MCF 10A (cell line): ENCODE measurements around the gene SON. TPM values are rescaled to one million over a fixed set of nuclear protein-coding genes. Genes with fewer than 3 reads are reported as not detected.

Experiments used
- BruUV-seq: library from RNA; stranded (reverse); fragments of 400-500 nt; replicated peaks from 2 replicates; lab custom pipeline; 2021; lab: Mats Ljungman, UMichigan
- CTCF ChIA-PET: fragments of 300-600 bp; sonication (Branson Sonifier 250); formaldehyde crosslinking; extraction: SDS; loops from one replicate; lab custom pipeline; 2021; ENCODE audit warnings: antibody characterized with exemption, inconsistent platforms; lab: Yijun Ruan, JAX
- POLR2A ChIA-PET: fragments of 300-600, 350-650 bp; sonication (Branson Sonifier 250); formaldehyde crosslinking; extraction: SDS; loops from one replicate; lab custom pipeline; 2020; ENCODE audit warnings: antibody characterized with exemption, inconsistent platforms; lab: Yijun Ruan, JAX
- DNase-seq: peaks from one replicate; pipeline ENCODE4 v3.0.0-alpha.2; 2018; ENCODE audit not compliant: unreplicated experiment
- H3K27ac Mint-ChIP-seq: one replicate; pipeline ENCODE4 v1.8.0; 2022; ENCODE audit warnings: mild to moderate bottlenecking, low read depth, mixed read lengths; ENCODE audit not compliant: unreplicated experiment
- H3K27me3 Mint-ChIP-seq: one replicate; pipeline ENCODE4 v1.8.0; 2022; ENCODE audit warnings: mixed read lengths; ENCODE audit not compliant: insufficient read depth, unreplicated experiment
- H3K36me3 Mint-ChIP-seq: one replicate; pipeline ENCODE4 v1.8.0; 2022; ENCODE audit warnings: mild to moderate bottlenecking, moderate library complexity, mixed read lengths; ENCODE audit not compliant: insufficient read depth, unreplicated experiment
- H3K4me1 Mint-ChIP-seq: one replicate; pipeline ENCODE4 v1.8.0; 2022; ENCODE audit warnings: mixed read lengths; ENCODE audit not compliant: insufficient read depth, unreplicated experiment
- H3K4me3 Mint-ChIP-seq: one replicate; pipeline ENCODE4 v1.8.0; 2022; ENCODE audit warnings: mild to moderate bottlenecking, moderate library complexity, mixed read lengths; ENCODE audit not compliant: unreplicated experiment
- H3K9me3 Mint-ChIP-seq: one replicate; pipeline ENCODE4 v1.8.0; 2022; ENCODE audit warnings: mixed read lengths; ENCODE audit not compliant: unreplicated experiment
- CTCF ChIP-seq: fragments of 200-600 bp; IDR thresholded peaks from one replicate; pipeline ENCODE4 v1.8.0; 2022; ENCODE audit warnings: antibody characterized with exemption, mild to moderate bottlenecking; ENCODE audit not compliant: unreplicated experiment
- intact Hi-C: fragments of 100-400 bp; cut with micrococcal nuclease; formaldehyde crosslinking; loops from 2 replicates; pipeline ENCODE4 v1.14.1; 2022
- total RNA-seq: library from RNA; stranded (reverse); gene quantifications from 2 replicates; pipeline ENCODE4 v1.2.3, GENCODE V29; 2022

SON gene
- total RNA-seq, 1 experiment from 2014 or later, result 289 TPM

- H3K36me3 Mint-ChIP-seq, result peaks cover 98% of the 10 kb centered on the region
- intact Hi-C loops, result no loop called here
- CTCF ChIA-PET, result no interaction called here
- peak overlapping the region; percentile 2 for H3K27ac Mint-ChIP-seq
- no peaks in the 10 kb centered on the region for H3K4me1 Mint-ChIP-seq
- H3K9me3 Mint-ChIP-seq, result no peaks in the 10 kb centered on the region
- TF ChIP-seq CTCF, result no peak
- no peak for DNase-seq
- H3K4me3 Mint-ChIP-seq, result no peak overlapping the region
- no TSS peak for BruUV-seq
- no peaks in the 10 kb centered on the region for H3K27me3 Mint-ChIP-seq
- POLR2A ChIA-PET, result interaction anchor here (0.7 to 2.1 kb wide), 5 partner anchors 9 to 51 kb away, joined by 3 to 9 read pairs (median 5); partner anchors contain the start of genes GART, SON and TMEM50B
Measured at GRCh38 chr21:33531007-33531406, 11.8 kb upstream of the SON start.

- Mint-ChIP-seq H3K4me1 (peaks cover 15% of the 10 kb centered on the region), H3K36me3 (peaks cover 71% of the 10 kb centered on the region), H3K9me3 (no peaks in the 10 kb centered on the region), H3K4me3 (no peak overlapping the region), H3K27me3 (no peaks in the 10 kb centered on the region), H3K27ac (peak overlapping the region; percentile 1)
- no peak for TF ChIP-seq CTCF
- ChIA-PET POLR2A (interaction anchor here (0.7 to 1.1 kb wide), 3 partner anchors 12 to 377 kb away, joined by 3 read pairs; no protein-coding TSS in a partner anchor), CTCF (interaction anchor here (0.6 kb wide), 2 partner anchors 286 to 665 kb away, joined by 3 read pairs; no protein-coding TSS in a partner anchor)
- intact Hi-C loops, result no loop called here
- DNase-seq, result no peak
- BruUV-seq, result no TSS peak
Measured at GRCh38 chr21:33537212-33537611, 5.6 kb upstream of the SON start.

GRCh38 chr21:33539616-33540015, 3.2 kb upstream of the SON start:
- CTCF ChIA-PET, result interaction anchor here (0.6 to 1.3 kb wide), 5 partner anchors 35 to 342 kb away, joined by 3 to 6 read pairs (median 4); no protein-coding TSS in a partner anchor

More at GRCh38 chr21:33539616-33540015, 3.2 kb upstream of the SON start:
- TF ChIP-seq CTCF, result no peak
- no peak for DNase-seq
- peaks cover 57% of the 10 kb centered on the region for H3K36me3 Mint-ChIP-seq
- no peak overlapping the region for H3K4me3 Mint-ChIP-seq
- intact Hi-C loops, result no loop called here
- no TSS peak for BruUV-seq
- no peaks in the 10 kb centered on the region for H3K27me3 Mint-ChIP-seq
- H3K9me3 Mint-ChIP-seq, result no peaks in the 10 kb centered on the region
- POLR2A ChIA-PET, result interaction anchor here (0.6 to 9.0 kb wide), 6 partner anchors 13 to 768 kb away, joined by 3 to 89 read pairs (median 8); partner anchors contain the start of genes IFNAR1 and TMEM50B
- H3K27ac Mint-ChIP-seq, result no peak overlapping the region
- peaks cover 15% of the 10 kb centered on the region for H3K4me1 Mint-ChIP-seq
